Activated CD8-positive, alpha-beta T cell treated with anti-CD3 and anti-CD28 coated beads, Interleukin-2, amount 10 ng/mL, durations not matched to agents 7 days and 5 days (primary cell): Measurements from ENCODE around the gene C11orf54. TPM values are rescaled to one million over a fixed set of nuclear protein-coding genes. Genes with fewer than 3 reads are reported as not detected.
"Not testable (repeated sequence)": the region's sequence is repeated elsewhere in the genome, so short reads cannot be mapped to it uniquely, and the experiment has no call there.

Experiments
- ATAC-seq: fragments of 150-1000 bp; cut with Tn5 transposase; one replicate; pipeline ENCODE4 v1.10.0; 2021; ENCODE audit warnings: moderate library complexity
- CTCF ChIA-PET: fragments of 350-600 bp; sonication (Branson Sonifier 250); formaldehyde crosslinking; loops from one replicate; lab custom pipeline; 2021; ENCODE audit warnings: antibody characterized with exemption; lab: Charles Lee
- POLR2A ChIA-PET: fragments of 350-600 bp; sonication (Branson Sonifier 250); formaldehyde crosslinking; loops from one replicate; lab custom pipeline; 2021; ENCODE audit warnings: antibody characterized with exemption; lab: Charles Lee
- DNase-seq: peaks from one replicate; pipeline ENCODE4 v3.0.0-alpha.2; 2020
- H3K27ac Mint-ChIP-seq: one replicate; pipeline ENCODE4 v1.8.0; 2021; ENCODE audit warnings: mild to moderate bottlenecking, mixed read lengths
- H3K27me3 Mint-ChIP-seq: one replicate; pipeline ENCODE4 v1.8.0; 2021; ENCODE audit warnings: low read depth, mixed read lengths
- H3K36me3 Mint-ChIP-seq: one replicate; pipeline ENCODE4 v1.8.0; 2021; ENCODE audit warnings: low read depth, mixed read lengths
- H3K4me1 Mint-ChIP-seq: one replicate; pipeline ENCODE4 v1.8.0; 2021; ENCODE audit warnings: low read depth, mixed read lengths
- H3K4me3 Mint-ChIP-seq: one replicate; pipeline ENCODE4 v1.8.0; 2021; ENCODE audit warnings: mild to moderate bottlenecking, mixed read lengths
- H3K9me3 Mint-ChIP-seq: one replicate; pipeline ENCODE4 v1.8.0; 2022; ENCODE audit warnings: mixed read lengths; ENCODE audit not compliant: insufficient read depth
- total RNA-seq, 2 experiments: library from RNA; stranded (reverse); gene quantifications; one replicate each; pipeline ENCODE4 v1.2.3, GENCODE V29; 2021

The C11orf54 gene
- total RNA-seq, 2 experiments from 2014 or later: 17.9 to 19.3 TPM

DNA sequence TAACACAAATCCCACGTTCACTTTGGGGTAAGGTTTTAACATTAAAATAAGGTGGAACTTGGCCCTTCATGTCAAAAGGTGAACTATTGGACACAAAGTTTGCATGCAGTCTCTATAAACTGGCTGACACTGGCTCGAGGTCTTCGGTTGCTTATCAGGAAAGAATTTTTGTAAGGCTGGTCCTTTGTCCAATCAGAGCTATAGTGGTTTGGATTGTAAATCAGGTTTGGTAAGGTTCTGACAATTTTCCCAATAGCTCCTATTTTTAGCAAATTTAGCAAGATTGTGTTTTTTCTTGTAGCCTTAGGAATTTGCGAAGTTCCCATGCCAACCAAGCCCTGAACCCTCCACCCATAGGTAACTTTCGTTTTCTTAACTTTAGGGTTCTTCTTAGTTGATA lies 25.0 kb downstream of the C11orf54 start:
- Mint-ChIP-seq H3K4me3 (no peak overlapping the region), H3K36me3 (peaks cover 14% of the 10 kb centered on the region), H3K27ac (no peak overlapping the region), H3K27me3 (no peaks in the 10 kb centered on the region), H3K4me1 (no peaks in the 10 kb centered on the region), H3K9me3 (no peaks in the 10 kb centered on the region)
- ATAC-seq: no peak
- ChIA-PET CTCF (no interaction called here), POLR2A (interaction anchor here (1.6 kb wide), 1 partner anchor 25 kb away, joined by 4 read pairs; the partner anchor contains the start of genes C11orf54 and TAF1D)
- DNase-seq: no peak

DNA sequence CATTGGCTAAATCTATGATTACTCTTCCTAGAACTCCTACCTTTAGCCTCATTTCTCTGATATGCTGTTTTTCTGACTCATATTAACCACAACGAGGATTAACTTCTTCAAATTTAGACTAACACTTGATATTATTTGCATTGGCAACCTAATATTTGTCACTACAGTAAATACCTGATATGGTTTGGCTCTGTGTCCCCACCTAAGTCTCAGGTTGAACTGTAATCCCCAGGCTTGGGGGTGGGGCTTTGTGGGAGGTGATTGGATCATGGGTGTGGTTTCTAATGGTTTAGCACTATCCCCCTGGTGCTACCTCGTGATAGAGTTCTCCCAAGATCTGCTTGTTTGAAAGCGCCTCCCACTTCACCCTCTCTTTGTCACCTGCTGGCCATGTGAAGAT lies 25.5 kb downstream of the C11orf54 start:
- Mint-ChIP-seq H3K27me3 (no peaks in the 10 kb centered on the region), H3K36me3 (peaks cover 14% of the 10 kb centered on the region), H3K4me3 (no peak overlapping the region), H3K4me1 (no peaks in the 10 kb centered on the region), H3K27ac (no peak overlapping the region), H3K9me3 (peaks cover 3% of the 10 kb centered on the region)
- ChIA-PET CTCF (no interaction called here), POLR2A (no interaction called here)
- ATAC-seq: no peak
- DNase-seq: no peak

DNA sequence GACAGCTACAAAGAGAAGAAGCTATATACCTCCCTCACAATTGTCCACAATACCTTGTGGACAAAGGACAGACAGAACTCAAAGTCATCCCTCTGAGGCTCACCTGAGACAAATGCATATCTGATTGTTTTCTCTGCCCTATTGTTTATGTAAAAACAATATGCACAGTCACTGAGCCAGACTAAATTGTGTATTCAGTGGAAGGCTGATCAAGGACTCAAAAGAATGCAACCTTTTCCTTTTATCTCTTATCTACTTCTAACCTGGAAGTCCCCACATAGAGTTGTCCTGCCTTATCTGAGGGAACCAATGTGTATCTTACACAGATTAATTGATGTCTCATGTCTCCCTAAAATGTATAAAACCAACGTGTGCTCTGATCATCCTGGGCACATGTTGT lies 28.7 kb downstream of the C11orf54 start:
- Mint-ChIP-seq H3K4me3 (no peak overlapping the region), H3K9me3 (peaks cover 10% of the 10 kb centered on the region), H3K4me1 (no peaks in the 10 kb centered on the region), H3K36me3 (peaks cover 15% of the 10 kb centered on the region), H3K27ac (no peak overlapping the region), H3K27me3 (no peaks in the 10 kb centered on the region)
- POLR2A ChIA-PET: interaction anchor here (1.4 kb wide), 1 partner anchor 14 kb away, joined by 3 read pairs; the partner anchor contains the start of gene MED17
- DNase-seq (no peak), ATAC-seq (no peak)
- CTCF ChIA-PET: no interaction called here

DNA sequence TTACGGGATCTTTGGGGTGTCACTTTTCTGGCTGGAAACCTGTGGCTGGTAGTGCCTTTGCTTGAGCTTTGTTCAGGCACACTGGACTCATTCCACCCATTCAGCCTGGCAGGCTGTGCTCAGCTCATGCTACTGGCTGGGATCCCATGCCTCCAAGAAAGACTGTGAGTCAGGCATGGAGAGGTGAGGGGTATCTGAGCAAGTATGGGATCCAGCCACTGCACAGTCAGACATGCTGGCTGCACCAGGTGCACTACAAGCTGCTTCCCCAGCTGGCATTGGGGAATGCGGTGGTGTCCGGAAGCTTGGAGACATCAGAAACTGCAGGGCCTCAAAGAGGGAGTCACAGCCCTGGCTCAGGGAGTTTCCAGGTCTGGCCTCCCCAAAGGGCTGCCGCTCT lies 30.7 kb downstream of the C11orf54 start:
- Mint-ChIP-seq H3K27me3 (no peaks in the 10 kb centered on the region), H3K4me3 (no peak overlapping the region), H3K36me3 (peaks cover 7% of the 10 kb centered on the region), H3K27ac (no peak overlapping the region), H3K9me3 (peaks cover 10% of the 10 kb centered on the region), H3K4me1 (no peaks in the 10 kb centered on the region)
- CTCF ChIA-PET: no interaction called here
- POLR2A ChIA-PET: interaction anchor here (0.7 to 2.0 kb wide), 2 partner anchors 12 to 31 kb away, joined by 3 to 9 read pairs; partner anchors contain the start of genes C11orf54, MED17 and TAF1D
- ATAC-seq (no peak), DNase-seq (no peak)

DNA sequence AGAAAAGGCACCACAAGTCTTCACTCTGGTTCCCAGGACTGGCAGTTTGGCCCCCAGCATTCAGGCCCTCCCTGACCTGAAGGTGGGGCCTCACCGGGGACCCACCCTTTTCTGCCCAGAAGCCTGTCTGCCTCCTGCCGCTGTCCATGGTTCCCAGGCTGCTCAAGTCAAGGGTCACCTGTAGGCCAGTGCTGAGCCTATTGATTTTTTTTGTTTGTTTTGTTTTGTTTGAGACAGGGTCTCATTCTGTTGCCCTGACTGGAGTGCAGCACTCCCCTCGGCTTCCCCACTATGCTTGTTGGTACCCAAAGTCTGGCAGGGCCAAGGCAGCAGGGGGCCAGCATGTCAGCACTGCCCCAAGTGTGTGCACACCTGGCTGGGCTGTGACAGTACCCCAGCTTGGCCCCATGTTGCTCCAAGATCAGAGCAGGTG lies 31.6 kb downstream of the C11orf54 start:
- CTCF ChIA-PET: interaction anchor here (1.6 kb wide), 1 partner anchor 11 kb away, joined by 4 read pairs; the partner anchor contains the start of gene MED17
- H3K27me3 Mint-ChIP-seq: no peaks in the 10 kb centered on the region
- no peak overlapping the region for H3K4me3 Mint-ChIP-seq
- DNase-seq: no peak
- POLR2A ChIA-PET: interaction anchor here (0.9 to 2.0 kb wide), 3 partner anchors 11 to 45 kb away, joined by 3 to 9 read pairs (median 3); partner anchors contain the start of genes C11orf54, MED17 and TAF1D
- H3K27ac Mint-ChIP-seq: no peak overlapping the region
- H3K9me3 Mint-ChIP-seq: peaks cover 10% of the 10 kb centered on the region
- no peaks in the 10 kb centered on the region for H3K4me1 Mint-ChIP-seq
- ATAC-seq: no peak
- peaks cover 5% of the 10 kb centered on the region for H3K36me3 Mint-ChIP-seq

DNA sequence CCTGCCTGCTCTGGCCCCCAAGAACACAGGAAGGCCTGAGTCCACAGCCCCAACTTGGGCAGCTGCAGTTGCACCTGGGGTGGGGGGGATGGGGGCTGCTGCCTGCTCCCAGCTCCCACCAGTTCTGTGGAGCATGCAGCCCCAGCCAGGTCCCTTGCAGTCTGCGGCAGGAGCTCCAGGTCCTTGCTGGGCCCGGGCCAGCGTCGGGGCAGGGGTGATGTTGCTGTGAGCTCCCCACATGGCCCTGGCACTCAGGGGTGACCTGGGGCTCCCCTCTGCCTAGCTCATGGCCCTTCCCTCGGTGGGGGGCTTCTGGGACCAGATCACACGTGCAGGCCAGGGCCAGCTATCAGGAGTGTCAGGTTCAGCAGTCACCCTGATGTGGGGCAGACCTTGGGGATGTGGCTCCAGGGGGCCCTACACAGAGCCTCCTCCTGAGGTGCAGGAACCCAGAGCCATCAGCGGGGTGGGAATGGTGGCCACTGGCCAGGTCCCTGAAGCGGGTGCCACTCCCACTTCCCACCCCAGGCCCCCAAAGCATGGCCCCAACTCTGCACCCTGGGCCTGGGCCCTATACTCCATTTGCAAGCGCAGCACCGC lies 32.2 kb downstream of the C11orf54 start:
- Mint-ChIP-seq H3K9me3 (peaks cover 10% of the 10 kb centered on the region), H3K4me1 (no peaks in the 10 kb centered on the region), H3K27ac (no peak overlapping the region), H3K36me3 (peaks cover 5% of the 10 kb centered on the region), H3K4me3 (no peak overlapping the region), H3K27me3 (no peaks in the 10 kb centered on the region)
- no peak for ATAC-seq
- no peak for DNase-seq
- CTCF ChIA-PET: interaction anchor here (1.6 kb wide), 1 partner anchor 10 kb away, joined by 4 read pairs; the partner anchor contains the start of gene MED17
- POLR2A ChIA-PET: interaction anchor here (0.9 to 2.0 kb wide), 3 partner anchors 10 to 45 kb away, joined by 3 to 9 read pairs (median 3); partner anchors contain the start of genes C11orf54, MED17 and TAF1D

DNA sequence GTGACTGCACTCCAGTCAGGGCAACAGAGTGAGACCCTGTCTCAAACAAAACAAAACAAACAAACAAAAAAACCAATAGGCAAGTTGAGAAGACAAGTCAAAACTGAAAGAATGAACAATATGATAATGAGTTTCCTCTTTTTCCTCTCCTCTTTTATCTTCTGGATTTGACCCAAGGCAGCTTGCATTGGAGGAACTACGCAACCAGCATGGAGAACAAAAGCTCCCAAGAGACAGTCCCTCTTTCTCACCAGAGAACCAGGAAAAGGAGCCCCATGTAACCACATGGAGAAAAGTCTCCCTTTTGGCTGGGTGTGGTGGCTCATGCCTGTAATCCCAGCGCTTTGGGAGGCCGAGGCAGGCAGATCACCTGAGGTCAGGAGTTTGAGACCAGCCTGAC lies 33.1 kb downstream of the C11orf54 start:
- H3K27ac Mint-ChIP-seq, H3K36me3 Mint-ChIP-seq, DNase-seq, POLR2A ChIA-PET, ATAC-seq, H3K27me3 Mint-ChIP-seq, H3K4me1 Mint-ChIP-seq, H3K4me3 Mint-ChIP-seq: not testable (repeated sequence)
- CTCF ChIA-PET: interaction anchor here (1.6 kb wide), 1 partner anchor 9 kb away, joined by 4 read pairs; the partner anchor contains the start of gene MED17
- peaks cover 10% of the 10 kb centered on the region for H3K9me3 Mint-ChIP-seq

DNA sequence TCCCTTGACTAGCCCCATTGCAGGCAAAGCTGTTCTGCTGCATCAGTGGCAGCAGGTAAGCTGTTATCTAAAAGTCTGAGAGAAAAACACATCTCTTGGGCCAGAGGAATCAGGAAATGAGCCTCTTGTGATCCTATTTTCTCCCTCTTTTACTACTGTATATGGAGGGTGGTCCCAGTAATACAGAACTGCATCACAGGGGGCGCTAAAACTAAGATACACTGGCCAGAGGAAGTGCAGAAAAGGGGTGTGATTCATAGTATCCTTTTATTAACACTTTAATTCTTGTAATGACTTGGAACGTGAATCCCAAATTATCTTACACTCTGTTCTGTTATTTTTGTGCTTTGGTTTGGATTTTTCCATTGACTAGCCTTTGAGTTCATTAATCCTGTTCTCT lies 33.8 kb downstream of the C11orf54 start:
- CTCF ChIA-PET: no interaction called here
- H3K36me3 Mint-ChIP-seq: peaks cover 10% of the 10 kb centered on the region
- no peaks in the 10 kb centered on the region for H3K27me3 Mint-ChIP-seq
- no peak for ATAC-seq
- DNase-seq: no peak
- POLR2A ChIA-PET: interaction anchor here (1.0 kb wide), 1 partner anchor 9 kb away, joined by 3 read pairs; the partner anchor contains the start of gene MED17
- no peaks in the 10 kb centered on the region for H3K4me1 Mint-ChIP-seq
- no peak overlapping the region for H3K27ac Mint-ChIP-seq
- H3K4me3 Mint-ChIP-seq: no peak overlapping the region
- peaks cover 10% of the 10 kb centered on the region for H3K9me3 Mint-ChIP-seq

DNA sequence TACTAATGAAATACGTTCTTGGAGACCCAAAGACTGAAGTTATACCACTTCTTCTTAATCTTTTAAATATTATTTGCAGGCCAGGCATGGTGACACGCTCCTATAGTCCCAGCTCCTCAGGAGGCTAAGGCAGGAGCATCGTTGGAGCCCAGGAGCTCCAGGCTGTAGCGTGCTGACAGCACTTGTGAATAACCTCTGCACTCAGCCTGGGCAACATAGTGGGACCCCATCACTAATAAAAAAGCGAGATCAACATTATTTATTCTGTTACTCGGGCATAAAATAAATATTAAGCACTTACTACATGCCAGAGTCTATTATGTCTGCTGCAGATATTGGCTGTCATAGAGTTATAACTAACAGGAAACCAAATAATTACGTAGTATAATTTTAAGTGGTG lies 41.9 kb downstream of the C11orf54 start:
- Mint-ChIP-seq H3K9me3 (no peaks in the 10 kb centered on the region), H3K36me3 (peaks cover 36% of the 10 kb centered on the region), H3K4me3 (peak overlapping the region; percentile 99), H3K4me1 (peaks cover 42% of the 10 kb centered on the region), H3K27ac (peak overlapping the region; percentile 97), H3K27me3 (no peaks in the 10 kb centered on the region)
- POLR2A ChIA-PET: interaction anchor here (0.6 to 5.1 kb wide), 13 partner anchors 14 to 1190 kb away, joined by 3 to 161 read pairs (median 3); partner anchors contain the start of genes C11orf54, CEP295, CWC15 and KDM4D
- DNase-seq (no peak), ATAC-seq (no peak)
- CTCF ChIA-PET: interaction anchor here (0.9 to 3.2 kb wide), 6 partner anchors 9 to 51 kb away, joined by 3 to 45 read pairs (median 4); partner anchors contain the start of genes C11orf54 and TAF1D

DNA sequence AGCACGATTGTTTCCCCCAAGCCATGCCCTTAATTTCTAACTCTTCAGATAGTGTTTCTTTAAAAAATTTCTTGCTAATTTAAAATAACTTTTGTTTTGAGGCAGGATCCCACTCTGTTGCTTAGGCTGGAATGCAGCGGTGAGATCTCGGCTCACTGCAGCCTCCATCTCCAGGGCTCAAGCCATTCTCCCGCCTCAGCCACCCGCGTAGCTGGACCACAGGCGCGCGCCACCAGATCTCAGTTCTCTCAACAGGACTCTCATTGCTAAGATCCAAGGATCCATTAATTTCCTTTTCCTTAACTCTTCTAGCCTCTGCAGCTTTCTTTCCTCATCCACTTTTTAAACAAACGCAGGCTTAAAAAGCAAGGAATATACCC lies 42.3 kb downstream of the C11orf54 start:
- Mint-ChIP-seq H3K27me3 (no peaks in the 10 kb centered on the region), H3K27ac (peak overlapping the region; percentile 97), H3K4me1 (peaks cover 44% of the 10 kb centered on the region), H3K9me3 (no peaks in the 10 kb centered on the region), H3K4me3 (peak overlapping the region; percentile 99), H3K36me3 (peaks cover 38% of the 10 kb centered on the region)
- ATAC-seq (peak; percentile 50), DNase-seq (no peak)
- POLR2A ChIA-PET: interaction anchor here (0.6 to 5.1 kb wide), 26 partner anchors 8 to 1190 kb away, joined by 3 to 161 read pairs (median 3); partner anchors contain the start of genes C11orf54, CEP295, CWC15 and KDM4D
- CTCF ChIA-PET: interaction anchor here (0.8 to 3.2 kb wide), 7 partner anchors 10 to 51 kb away, joined by 3 to 45 read pairs (median 4); partner anchors contain the start of genes C11orf54 and TAF1D

DNA sequence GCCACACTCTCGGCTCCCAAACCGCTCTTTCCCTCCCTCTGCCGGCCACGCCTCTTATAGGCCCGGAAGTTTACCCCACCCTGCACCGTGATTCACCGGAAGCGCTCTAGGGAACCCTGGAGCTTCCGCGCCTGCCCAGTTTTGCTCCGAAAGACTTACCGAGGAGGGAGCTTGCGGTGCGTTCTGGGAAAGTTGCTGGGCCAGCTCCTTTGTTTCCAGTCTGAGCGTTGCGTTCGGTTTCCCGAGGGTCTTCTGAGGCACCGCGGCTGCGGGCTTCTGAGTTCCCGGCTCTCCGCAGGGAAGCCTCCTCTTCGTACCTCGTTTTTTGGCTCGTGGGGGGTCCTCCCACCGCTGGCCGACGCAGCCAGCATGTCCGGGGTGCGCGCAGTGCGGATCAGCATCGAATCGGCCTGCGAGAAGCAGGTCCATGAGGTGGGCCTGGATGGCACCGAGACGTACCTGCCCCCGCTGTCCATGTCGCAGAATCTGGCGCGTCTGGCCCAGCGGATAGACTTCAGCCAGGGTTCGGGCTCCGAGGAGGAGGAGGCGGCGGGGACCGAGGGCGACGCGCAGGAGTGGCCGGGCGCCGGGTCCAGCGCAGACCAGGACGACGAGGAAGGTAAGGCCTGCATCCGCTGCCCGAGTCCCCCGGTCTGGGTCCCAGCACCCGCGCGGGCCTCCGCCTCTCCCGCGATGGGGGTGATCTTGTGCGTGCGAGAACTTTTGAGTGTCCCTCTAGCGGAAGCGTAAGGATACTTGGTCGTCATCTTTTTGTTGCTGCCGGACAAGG lies 42.9 kb downstream of the C11orf54 start, which contains the start of gene MED17:
Gene MED17 (plus strand): TSS at position 138 of the 790 bp plus-strand sequence. CDS start 232 bp downstream, at position 370.
- H3K4me1 Mint-ChIP-seq: peaks cover 46% of the 10 kb centered on the region
- POLR2A ChIA-PET: interaction anchor here (0.6 to 5.1 kb wide), 25 partner anchors 8 to 1189 kb away, joined by 3 to 161 read pairs (median 3); partner anchors contain the start of genes C11orf54, CEP295, CWC15 and KDM4D
- H3K4me3 Mint-ChIP-seq: peak within 1 kb of the TSS; percentile 99
- H3K36me3 Mint-ChIP-seq: peaks cover 43% of the 10 kb centered on the region
- H3K27me3 Mint-ChIP-seq: no peaks in the 10 kb centered on the region
- H3K9me3 Mint-ChIP-seq: no peaks in the 10 kb centered on the region
- CTCF ChIA-PET: interaction anchor here (0.8 to 3.2 kb wide), 7 partner anchors 10 to 52 kb away, joined by 3 to 45 read pairs (median 4); partner anchors contain the start of genes C11orf54 and TAF1D
- H3K27ac Mint-ChIP-seq: peak within 1 kb of the TSS; percentile 97
- peak; percentile 96 for ATAC-seq
- peak; percentile 93 for DNase-seq
